HG03039 (cell line): ENCODE measurements around the gene KIRREL3.

Source experiments
- ATAC-seq: cut with Tn5 transposase; IDR thresholded peaks from one replicate; pipeline ENCODE4 v1.9.1; 2021; ENCODE audit warnings: mild to moderate bottlenecking, moderate library complexity; ENCODE audit not compliant: unreplicated experiment

The KIRREL3 gene

GRCh38 chr11:126479178-126479930 lies 521.2 kb downstream of the KIRREL3 start:
- no peak for ATAC-seq

GRCh38 chr11:126478466-126478865 lies 522.1 kb downstream of the KIRREL3 start:
- ATAC-seq: no peak

- no peak for ATAC-seq
Measured at GRCh38 chr11:126477535-126478305, 522.9 kb downstream of the KIRREL3 start.

- ATAC-seq: no peak
Measured at GRCh38 chr11:126476977-126477376, 523.6 kb downstream of the KIRREL3 start.

- no peak for ATAC-seq
Measured at GRCh38 chr11:126476266-126476924, 524.2 kb downstream of the KIRREL3 start.

GRCh38 chr11:126475014-126475991 lies 525.3 kb downstream of the KIRREL3 start:
- no peak for ATAC-seq

- no peak for ATAC-seq
Measured at GRCh38 chr11:126474220-126474619, 526.4 kb downstream of the KIRREL3 start.

GRCh38 chr11:126473269-126473668 lies 527.3 kb downstream of the KIRREL3 start:
- ATAC-seq: no peak

- no peak for ATAC-seq
Measured at GRCh38 chr11:126469311-126469710, 531.3 kb downstream of the KIRREL3 start.

GRCh38 chr11:126468102-126468521 lies 532.5 kb downstream of the KIRREL3 start:
- ATAC-seq: no peak

- ATAC-seq: no peak
Measured at GRCh38 chr11:126467471-126467870, 533.1 kb downstream of the KIRREL3 start.

GRCh38 chr11:126467046-126467370 lies 533.6 kb downstream of the KIRREL3 start:
- no peak for ATAC-seq

- ATAC-seq: no peak
Measured at GRCh38 chr11:126466236-126467045, 534.1 kb downstream of the KIRREL3 start.

- ATAC-seq: peak; percentile 74
Measured at GRCh38 chr11:126465573-126466188, 534.9 kb downstream of the KIRREL3 start.

- no peak for ATAC-seq
Measured at GRCh38 chr11:126464796-126465195, 535.8 kb downstream of the KIRREL3 start.

- no peak for ATAC-seq
Measured at GRCh38 chr11:126462422-126462821, 538.1 kb downstream of the KIRREL3 start.

GRCh38 chr11:126461996-126462395 lies 538.6 kb downstream of the KIRREL3 start:
- ATAC-seq: no peak

- no peak for ATAC-seq
Measured at GRCh38 chr11:126461096-126461440, 539.5 kb downstream of the KIRREL3 start.

- ATAC-seq: no peak
Measured at GRCh38 chr11:126460417-126461095, 540.0 kb downstream of the KIRREL3 start.
